Measurements from ENCODE around the gene OCA2.

Gene OCA2

DNA sequence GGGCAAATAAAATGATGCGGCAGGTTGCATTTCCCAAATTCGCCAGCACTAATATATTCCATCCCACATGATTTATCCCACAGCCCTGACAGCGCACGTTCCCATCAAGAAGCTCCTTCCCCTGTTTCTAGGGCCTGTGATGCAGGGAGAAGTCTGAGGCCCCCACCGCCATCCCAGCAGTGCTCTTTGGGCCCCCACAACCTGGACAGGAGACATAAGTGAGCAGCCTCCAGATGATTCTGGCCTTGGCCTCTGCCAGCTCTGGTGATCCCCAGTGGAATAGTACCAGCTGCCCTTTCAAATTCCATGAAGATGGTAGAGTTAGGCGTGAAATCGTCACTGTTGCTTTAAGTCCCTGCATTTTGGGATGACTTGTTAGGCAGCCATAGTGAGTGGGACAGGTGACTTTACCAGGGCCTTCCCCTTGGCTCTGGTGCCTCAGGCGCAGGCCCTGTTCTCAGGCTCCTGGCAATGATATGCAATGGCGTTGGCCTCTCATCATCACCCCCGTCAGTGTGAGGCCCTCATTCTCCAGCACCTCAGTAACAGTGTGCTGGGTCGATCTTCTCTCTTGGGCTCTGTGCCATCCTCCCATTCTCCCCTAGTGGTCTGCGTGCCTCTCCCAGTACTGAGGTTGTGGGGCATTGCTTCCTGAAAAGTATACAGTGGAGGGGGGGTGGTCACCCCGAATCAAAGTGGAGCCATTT is 263.7 kb downstream of the OCA2 start:
- DNase-seq: no peak

DNA sequence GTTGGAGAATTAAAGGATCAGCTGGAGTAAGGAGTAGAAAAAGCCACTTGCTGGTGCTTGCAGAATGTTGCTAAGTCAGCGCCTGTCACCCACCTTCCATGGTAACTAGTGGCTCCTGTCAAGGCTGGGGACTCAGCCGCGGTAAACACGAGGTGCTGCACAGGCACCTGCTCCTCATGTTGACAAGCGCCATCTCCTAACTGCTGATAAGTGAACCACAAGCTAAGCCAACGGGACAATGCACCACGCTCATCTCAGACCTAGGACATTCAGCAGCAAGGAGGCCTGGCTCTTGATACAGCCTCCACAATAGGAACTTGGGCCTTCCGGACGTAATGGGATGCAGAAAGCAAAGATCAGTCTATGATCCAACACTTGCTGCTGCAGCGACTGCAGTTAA is 264.4 kb downstream of the OCA2 start:
- no peak for DNase-seq

DNA sequence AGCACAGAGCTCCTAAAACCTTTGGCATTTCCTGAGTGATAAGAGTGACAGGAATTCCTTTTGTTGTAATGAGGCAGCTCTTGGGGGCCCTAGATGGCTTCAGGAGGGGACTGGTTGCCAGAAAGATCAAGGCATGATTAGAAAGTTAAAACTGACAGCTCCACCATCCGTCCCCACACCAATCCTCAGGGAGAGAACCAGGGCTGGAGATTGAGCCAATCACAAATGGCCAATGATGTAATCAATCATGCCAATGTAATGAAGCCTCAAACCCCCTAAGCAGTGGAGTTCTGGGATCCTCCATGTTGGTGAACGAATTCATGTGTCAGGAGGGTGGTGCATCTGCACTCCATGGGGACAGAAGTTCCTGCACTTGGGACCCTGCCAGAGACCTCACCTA is 265.1 kb downstream of the OCA2 start:
- DNase-seq: no peak

DNA sequence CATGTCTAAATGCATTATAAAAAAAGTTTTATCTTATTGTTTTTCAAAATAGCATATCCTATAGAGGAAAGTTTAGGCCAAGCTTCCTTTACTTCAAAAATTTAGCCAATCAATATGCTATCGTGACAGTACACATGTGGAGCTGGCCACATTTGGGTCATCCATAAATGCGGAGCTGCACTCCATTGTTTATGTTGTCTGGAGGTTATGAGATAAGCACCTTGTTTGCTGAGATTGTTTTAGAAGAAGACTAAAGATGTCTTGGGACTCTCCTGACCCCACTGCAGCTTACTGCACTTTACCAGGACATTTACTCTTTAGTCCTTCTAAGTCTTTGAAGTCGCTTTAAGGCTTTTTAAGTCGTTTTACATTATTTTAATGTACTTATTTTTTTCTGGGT is 265.9 kb downstream of the OCA2 start:
- DNase-seq: no peak

DNA sequence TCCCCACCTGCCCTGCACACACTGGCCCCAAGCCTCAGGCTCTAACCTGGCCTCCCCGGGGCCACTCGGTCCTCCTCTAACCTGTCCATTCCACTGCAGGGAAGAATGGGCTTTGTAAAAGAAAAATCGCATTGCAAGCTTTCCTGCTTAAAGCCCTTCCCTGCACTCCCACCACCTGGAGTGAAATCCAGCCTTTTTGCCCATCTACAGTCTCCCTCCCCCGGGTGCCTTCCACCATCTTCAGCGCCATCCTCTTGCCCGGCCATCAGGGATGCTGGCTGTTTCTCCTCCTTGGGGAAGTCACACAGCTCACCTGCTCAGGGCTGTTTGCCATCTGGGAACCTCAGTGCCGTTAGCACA is 266.9 kb downstream of the OCA2 start:
- no peak for DNase-seq

DNA sequence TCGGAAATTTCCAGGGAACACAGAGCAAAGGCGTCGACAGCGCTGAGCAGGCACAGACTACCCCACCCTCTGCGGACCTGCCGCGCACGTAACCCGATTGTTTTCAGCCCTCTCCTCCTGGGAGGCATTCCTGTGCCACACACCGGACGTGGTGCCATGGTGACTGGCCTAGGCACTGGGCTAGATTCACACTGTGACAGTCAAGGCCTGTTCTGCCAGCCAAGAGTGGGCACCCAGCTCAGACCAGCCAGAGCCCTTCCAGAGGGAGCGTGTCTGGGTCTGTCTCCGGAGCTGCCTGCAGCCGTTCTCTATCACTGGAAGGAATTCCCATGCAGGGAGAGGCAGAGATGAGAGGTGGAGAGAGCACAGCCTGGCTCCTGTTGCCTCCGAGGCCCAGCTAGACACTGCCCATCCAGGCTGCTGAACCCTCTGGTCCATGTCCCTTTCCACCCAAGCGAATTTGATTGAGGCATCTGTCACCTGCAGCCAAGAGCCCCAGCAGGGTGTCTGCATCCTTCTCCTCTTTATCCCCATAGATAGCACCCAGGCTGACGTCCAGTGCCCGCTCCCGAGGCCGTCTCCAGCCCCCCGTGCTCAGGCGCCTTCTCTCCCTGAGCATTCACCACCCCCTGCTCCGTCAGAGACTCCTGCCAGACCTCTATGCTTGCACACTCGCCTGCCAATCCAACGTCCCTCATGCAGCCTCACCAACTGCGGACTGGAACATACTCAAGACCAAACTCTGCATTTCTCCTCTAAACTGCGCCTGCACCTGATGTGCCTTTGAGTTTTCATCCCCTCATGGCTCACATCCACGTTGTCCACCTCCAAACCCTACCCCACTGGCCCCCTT is 267.5 kb downstream of the OCA2 start:
- DNase-seq: no peak

DNA sequence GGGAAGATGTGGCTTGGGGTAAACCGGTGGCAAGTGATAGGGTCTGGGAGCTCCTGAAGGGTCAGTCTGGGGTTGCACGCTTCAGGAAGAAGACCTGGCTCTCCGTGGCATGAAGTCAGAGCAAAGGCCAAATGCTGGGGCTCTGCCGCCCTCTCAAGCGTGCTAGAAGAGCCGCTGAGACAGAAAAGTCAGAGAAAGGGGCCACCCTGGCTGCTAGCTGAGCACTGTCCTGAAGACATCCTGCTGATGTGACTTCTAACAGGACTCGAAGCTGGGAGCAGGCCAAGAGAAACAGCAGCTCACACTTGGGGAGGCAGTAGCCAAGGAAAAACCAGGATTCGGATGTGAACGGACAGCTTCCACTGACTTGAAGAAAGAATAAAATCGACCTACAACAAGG is 270.4 kb downstream of the OCA2 start:
- no peak for DNase-seq

DNA sequence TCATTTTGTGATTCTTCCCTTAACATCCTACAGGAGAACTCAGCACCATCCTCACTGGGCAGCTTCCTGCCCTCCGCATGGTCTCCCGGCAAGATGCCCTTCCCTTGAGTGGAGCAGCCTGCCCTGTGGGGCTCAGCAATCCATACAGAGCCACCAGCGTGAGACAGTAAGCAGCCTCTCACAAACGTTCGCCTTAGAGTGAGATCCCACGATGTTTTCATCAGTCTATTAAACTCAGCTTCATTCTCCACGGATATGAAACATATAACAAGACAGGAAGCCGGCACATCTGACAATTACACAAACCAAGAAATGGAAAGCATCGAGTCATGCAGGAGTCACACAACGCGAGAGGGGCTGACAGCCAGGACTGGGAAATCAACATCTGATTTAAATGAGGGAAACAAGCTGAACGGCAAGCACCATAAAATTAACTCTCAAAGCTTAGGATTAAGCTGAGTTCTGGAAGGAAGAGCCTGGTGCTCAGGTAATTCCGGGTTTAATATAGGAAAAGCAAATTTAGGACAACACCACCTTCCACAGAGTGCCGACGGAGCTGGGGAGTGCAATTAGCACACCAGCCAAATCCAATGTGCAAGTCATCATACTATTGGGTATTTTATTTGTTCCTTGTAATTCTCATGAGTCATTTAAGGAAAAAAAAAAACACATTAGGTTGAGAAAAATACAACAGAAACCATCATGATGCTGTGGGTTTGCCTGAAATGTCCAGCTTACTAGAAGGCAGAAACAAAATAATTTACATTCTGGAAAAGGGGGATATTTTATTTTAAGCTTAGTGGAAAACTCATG is 272.0 kb downstream of the OCA2 start:
- no peak for DNase-seq

DNA sequence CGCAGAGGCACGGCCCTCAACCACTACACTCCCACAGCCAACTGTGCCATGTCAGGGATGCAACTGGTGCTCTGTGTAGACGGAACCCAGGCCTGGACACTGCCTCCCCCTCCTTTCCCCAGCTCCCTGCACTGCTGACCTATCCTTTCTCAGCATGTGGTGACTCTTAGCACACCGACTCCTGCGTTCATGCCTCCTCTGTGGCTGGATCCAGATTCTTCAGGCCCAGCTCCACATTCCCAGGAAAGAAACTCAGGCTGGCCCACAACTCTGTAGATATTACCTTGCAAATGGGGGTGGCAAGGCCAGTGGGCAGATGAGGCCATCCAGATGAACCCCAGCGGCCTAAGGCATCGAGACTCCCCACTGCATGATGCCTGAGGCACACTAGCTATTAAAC is 272.7 kb downstream of the OCA2 start:
- DNase-seq: no peak

DNA sequence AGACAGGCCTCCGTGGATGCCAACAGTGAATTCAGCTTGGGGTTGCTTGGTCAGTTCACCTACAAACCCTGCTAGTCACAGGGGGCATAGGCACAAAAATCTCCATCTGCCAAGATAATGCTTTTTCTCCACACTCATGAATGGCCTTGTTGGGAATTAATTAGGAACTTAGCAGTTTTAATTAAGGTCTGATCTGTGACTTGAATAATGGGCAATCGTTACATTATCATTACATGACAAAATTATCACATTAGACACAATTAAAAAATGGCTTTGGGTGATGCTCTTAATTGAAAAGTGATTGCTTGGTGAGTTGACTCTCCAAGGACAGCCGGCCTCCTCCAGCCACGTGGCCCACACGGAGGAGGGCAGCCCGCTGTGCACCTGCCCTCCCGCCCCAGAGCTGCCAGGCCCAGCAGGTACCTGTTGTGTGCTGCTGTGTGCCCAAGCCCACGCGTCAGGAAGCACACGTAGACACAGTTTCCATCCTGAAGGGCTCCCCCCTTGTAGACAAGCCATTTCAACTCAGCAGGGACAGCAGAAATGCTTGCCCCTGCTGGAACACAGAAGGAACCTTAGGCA is 274.2 kb downstream of the OCA2 start:
- no peak for DNase-seq

DNA sequence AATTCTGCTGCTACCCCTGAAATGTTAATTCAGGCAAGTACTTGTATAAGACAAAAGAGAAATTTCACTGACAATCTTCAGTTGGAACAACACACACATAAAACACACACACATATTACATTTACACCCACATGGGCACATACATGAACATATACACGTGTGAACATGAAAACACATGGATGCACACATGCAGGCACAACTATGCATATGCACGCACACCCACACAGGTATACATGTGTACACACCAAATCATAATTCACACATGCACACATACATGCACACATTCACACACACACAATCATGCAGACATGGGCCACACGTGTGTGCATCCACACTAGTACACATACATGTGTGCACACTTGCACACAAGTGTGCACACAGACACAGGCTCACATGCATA is 277.8 kb downstream of the OCA2 start:
- no peak for DNase-seq

DNA sequence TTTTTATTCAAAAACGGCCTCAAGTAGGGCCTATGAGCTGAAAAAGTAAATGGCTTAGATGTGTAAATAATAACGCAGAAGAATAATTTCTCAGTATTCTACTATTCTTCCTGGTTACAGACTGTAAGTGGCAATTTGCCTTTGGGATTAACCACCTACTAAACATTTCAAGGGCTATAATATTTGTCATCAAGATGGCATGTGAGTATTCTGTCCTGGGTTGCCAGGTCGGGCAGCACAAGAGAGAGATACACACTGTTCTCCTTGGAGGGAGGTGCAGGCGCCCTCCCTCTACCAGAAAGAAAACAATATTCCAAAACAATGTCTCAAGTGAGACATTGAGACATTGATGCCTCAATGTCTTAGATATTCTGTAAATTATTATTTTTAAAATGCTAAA is 278.4 kb downstream of the OCA2 start:
- no peak for DNase-seq

DNA sequence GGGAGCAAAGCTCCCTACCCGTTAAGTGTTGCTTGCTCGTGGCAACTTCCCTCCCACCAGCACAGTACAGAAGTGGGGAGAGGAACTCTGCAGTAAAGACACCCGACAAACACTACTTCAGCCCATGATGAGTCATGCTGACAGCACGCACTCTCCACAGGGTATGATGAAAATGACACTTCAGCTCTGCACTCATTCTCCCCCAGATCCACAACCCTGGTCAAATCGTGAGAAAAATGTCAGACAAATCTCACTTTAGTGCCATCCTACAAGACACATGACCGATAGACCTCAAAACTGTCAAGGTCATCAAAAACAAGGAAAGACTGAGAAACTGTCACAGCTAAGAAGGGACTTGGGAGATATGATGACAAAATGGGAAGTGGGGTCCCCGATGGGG is 278.9 kb downstream of the OCA2 start:
- no peak for DNase-seq

DNA sequence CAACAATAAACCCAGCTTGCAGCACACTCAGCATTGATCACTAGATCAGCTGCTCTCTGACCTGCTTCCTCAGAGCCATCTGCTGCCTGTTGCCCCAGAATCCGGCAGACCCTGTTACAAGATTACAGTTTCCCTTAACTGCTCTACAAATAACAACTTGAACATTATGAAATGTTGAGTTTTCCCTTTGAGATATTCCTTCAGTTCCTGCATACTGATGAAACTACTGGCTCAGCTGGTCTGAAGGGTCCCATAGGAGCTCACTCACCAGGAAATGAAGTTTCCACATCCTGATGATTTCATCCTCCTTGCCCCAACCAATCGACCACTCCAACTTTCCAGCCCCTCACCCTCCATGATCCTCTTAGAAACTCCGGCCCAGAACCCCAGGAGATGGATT is 281.9 kb downstream of the OCA2 start:
- DNase-seq: no peak

DNA sequence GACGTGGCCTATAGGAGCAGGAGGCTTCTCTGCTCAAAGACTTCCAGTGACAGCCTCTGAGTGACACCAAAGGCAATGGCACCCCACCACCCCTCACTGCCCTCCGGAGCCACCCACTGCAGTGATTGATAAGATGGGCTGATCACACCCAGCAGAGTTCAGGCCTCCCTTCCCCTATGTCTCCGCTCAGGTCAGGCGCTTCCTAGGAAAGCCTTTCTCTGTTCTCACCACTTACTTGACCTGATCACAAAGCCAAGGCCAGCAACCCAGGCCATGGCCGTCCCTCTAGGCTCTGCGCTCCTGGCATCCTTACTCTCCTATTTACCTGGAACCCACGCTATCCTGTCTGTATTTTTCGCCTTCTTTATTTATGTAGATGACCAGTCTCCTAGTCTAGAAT is 282.3 kb downstream of the OCA2 start:
- no peak for DNase-seq

DNA sequence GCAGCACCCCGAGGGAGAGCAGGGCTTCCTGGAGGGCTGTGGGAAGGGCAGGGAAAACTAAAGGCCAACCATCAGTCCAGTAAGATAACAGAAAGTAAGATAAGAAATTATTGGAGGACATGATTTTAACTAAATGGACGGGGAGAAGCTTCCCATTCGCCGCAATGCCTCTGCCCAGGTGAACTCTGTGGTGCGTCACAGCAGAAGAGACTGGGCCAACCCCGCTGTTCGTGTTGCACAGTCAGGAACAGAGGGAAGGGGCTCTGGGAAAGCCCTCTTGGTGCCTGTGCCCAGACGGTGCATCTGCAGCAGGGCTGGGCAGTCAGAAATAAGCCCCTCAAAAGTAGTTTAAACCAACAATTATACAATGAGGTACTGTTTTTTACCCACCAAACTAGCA is 284.1 kb downstream of the OCA2 start:
- no peak for DNase-seq

DNA sequence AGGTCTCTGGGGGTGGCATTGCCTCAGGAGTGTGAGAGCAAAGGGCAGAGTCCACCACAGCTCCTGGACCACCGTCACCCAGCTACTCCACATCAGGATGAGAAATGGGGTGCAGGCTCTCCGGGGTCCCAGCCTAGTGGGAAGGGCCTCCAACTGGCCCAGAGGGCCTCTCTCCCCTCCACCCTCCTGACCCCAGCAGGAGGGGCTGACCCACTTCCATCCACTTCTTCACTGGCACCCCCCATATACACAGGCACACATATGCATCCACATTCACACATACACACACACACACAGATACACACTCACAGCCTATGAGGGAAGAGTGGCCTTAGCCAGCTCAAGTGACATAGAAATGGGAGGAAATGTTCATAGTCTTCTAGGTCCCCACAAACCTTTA is 286.0 kb downstream of the OCA2 start:
- no peak for DNase-seq

DNA sequence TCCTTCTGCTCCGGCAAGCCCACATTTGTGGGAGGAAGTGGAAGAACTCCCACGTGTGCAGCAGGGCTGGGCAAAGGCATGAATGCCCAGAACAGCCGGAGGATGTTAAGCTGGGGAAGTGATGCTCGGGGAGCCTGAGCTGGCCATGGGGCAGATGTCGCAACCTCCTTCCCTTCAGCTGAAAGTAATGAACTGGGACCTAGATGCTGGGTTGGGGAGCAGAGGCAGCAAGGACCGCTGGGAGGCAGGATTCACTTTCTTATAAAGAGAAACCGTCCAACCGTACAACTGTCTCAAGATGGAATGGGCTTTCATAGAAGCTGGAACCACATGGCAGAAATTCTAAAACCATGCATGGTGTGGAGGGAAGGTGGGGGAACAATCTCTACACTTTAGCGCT is 290.9 kb downstream of the OCA2 start:
- no peak for DNase-seq

DNA sequence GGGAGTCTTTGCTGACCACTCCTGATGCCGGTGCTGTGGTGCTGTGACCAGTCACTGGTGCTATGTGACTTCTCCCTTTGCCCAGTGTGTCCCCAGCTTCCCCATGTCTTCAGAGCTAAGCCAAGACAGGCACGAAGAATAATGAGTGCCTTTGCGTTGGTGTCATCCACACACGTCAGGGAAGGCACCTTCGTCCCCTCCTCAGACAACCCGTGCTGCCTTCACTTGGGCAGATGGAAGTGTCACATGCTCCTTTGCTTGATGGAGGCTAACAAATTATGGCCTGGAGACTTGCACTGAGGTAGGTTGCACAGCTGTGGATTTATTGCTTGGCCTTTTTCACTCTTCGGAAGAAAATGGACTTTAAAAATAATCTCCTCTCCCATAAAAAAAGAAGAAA is 291.8 kb downstream of the OCA2 start:
- DNase-seq: no peak

DNA sequence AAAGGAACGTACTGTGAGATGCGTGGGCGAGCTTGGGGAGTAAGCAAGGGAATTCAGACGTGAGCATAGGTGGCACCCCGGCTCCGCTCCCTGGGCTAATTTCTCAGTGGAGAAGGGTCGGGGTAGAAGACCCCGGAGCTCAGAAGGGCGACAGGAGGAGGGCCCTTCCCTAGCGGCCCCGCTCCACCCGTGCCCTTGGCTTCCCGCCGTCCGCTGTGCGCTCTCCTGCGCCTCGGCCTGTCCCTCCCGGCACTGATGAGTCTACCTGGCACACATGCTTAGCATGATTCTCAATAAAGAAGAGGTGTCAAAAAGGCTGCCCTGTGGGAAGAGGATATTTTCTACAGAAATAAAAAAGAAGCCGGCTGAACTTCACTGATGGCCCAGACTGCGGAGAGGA is 292.7 kb downstream of the OCA2 start:
- no peak for DNase-seq

DNA sequence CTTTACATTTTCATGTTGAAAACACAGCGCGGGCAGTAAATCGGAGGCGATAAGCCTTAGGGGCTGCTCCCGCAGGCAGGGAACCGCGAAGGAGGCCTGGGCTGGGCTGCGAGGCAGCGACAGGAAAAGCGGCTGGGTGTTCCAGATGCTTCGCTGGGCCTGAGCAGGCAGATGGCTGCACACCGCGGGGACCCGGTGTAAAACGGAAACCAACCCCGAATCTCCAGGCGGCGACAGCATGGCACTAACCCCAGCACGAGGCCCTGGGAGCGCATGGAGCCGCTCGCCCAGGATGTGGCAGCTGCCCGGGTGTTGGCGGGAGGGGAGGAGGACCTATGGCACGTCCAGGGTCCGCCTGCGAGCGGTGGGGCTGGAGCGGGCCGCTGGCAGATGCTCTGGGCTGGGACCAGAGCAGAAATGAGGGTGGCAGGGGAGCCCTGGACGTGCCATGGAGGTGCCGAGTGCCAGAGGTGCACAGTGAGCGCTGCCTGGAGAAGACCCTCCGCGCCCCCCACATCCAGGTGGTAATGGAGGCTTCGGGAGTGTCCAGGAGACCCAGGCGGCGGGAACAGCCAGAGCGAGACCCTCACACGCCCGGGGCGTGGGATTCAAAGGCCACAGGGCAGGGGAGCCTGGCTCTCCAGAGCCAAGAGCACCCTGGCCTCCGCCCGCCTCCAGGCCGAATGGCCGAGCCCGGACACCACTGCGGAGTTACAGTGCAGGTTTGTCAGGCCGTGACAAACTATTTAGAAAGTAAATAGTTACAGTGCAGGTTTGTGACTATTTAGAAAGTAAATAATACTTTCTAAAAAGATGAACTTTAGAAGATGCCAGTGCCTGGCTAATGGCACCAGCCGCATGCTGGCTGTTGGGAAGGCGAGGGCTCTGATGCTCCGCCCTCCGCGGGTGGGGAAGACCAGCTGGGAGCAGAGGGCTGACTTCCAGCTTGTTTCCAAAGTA is 293.6 kb downstream of the OCA2 start:
- no peak for DNase-seq

DNA sequence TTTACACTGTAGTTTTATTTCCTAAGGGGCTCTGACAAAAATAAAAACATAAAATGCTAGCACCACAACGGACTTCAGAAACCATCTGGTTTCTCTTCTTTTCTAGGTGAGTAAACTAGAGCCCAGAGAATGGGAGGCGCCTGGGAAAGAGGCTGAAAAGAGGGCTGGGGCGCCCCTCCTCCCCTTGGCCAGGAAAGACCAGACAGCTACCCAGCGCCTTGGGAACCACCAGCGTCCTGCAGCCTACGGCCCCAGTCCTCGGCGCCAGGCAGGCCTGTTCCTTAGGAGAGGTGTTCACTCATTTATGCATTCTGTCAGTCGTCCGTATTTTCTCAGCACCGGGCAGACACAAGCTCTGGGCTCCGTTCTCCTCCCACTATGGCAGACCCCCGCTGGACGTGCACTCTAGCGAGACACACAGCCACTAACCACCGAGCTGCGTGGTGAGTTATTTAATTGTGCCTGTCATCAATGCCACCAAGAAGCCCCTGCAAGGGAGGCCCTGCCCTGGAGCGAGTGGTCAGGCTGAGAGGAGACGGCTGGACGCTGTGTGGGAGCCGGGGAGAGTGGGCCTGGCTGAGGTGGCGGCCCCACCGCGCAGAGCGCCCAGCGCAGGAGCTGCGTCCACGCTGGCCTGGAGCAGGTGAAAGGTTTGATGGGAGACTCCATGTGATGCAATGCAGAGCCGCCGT is 294.4 kb downstream of the OCA2 start:
- DNase-seq: no peak
